GM19328 (cell line): ENCODE data around the gene DCUN1D1.

Experiments used
- ATAC-seq: cut with Tn5 transposase; IDR thresholded peaks from one replicate; pipeline ENCODE4 v1.9.1; 2021; ENCODE audit warnings: mild to moderate bottlenecking, moderate library complexity; ENCODE audit not compliant: unreplicated experiment

DCUN1D1 gene

DNA sequence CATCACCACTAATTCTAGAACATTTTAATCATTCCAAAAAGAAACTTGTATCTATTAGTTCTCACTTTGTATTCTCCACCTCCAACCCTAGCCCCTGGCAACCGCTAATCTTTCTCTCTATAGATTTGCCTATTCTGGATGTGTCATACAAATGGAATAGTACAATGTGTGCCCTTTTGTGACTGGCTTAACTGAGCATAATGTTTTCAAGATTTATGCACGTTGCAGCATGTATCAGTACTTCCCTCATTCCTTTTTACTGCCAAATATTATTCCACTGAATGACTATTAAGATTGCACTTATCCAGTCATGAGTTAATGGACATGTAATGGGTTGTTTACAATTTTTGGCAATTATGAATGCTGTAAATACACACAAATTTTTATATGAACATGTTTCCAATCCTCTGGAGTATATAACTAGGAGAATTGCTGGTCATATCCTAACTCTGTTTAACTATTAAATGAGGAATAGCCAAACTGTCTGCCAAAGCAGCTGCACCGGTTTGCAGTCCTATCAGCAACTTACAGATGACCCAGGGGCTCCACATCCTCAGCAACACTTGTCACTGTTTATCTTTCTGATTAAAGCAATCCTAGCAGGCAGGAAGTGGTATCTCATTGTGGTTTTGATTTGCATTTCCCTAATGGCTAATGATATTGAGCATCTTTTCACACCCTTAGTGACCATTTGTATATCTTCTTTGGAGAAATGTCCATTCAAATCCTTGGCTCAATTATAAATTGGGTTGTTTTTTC lies 42.9 kb downstream of the DCUN1D1 start:
- ATAC-seq, result peak; percentile 63

DNA sequence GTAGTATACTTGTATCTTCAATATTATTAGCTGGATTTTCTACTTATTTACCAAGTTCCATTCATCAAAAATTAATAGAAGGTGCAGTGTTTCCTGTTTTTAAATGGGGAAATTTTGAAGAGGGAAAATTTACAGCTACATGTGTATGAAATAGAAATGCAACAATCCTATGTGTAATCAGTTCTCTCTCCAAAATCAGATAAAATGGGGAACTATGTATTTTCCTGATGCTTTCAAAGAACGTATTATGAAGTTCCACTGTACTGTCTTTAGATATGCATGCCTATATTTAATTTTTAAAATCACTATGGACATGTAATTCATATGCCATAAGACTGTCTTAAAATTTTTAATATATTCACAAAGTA lies 43.4 kb downstream of the DCUN1D1 start:
- ATAC-seq, result no peak

DNA sequence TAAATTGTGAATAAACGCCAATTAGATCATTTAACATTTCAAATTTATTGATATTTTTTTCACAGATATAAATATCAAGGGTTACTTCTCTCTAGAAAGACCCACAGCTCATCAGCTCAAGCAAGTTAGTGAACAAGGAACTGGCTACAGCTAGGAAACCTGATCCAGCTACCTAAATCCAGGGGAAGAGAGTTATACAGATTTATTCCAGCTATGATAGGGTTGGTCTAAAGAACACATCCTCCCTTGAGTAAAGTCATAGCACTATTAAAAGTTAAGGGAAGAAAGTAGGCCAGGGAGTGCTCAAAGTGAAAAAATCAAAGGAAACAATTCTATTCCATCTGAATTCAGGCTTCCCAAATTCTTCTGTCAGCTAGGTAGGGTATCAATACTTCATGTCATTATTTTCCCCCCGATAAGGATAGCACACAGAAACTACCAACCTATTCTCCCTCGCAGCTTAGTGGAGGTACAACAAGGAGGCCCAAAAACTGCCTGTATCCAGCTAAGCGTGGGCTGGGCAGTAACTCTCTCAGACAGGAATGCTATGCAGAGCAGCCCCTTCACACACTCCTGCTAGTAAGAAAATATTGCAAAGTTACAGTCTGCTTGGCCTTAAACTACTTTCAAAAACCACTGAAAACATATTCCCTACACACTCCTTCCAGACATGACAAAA lies 44.0 kb downstream of the DCUN1D1 start:
- no peak for ATAC-seq

DNA sequence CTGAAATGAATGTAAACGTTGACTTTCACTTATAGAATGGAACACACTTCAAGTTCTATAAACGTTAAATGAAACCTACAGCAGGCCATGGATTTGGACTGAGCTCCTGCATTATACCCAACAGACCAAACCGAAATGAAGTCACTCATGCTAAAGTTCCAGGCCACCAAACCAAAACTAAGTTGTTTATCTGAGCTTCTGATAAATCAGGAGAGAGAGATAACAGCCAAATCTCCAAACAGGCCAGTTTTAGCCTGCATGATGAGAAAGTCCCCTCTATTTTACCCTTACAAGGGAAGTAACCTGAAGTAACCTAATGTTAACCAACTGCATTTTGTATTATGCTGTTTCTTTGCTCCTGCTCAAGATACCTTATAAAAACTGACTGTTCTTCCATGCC lies 44.5 kb downstream of the DCUN1D1 start:
- ATAC-seq, result no peak

DNA sequence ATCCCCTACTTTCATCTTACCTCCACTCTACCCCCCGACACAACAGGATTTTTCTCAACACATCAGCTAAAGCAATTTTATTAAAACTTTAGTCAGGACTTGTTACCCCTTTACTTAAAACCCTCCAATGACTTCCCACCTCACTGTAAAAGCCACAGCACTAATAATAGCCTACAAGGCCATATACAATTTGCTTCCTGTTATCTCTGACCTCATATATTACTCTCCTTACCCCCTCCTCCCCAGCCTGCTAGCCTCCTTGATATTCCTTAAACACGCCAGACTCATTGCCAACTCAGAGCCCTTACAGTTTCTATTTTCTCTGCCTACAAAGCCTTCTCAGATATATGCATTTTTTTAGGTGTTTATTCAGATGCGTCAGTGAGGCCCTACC lies 54.4 kb downstream of the DCUN1D1 start:
- peak; percentile 25 for ATAC-seq

DNA sequence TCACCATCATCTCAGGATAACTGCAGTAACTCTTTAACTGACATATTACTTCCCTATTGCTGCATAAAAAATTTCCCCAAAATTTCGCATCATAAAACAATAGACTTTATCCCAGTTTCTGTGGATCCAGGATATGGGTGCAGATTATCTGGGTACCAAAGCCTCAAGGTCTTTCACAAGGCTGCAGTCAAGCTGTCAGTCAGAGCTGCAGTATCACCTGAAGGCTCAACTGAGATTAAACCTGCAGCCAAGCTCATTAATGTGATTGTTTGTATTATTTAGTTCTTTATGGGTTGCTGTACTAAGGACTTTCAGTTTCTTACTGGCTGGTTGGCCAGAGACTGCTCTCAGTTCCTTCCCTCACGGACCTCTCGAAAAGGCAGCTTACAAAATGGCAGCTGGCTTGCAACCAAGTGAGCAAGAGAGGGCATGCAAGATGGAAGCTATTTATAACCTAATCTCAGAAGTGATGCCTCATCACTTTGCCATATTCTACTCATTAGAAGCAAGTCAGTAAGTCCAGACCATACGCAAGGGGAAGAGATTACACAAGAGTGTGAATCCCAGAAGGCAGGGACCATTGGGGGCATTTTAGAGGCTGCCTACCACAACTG lies 54.9 kb downstream of the DCUN1D1 start:
- peak; percentile 90 for ATAC-seq

DNA sequence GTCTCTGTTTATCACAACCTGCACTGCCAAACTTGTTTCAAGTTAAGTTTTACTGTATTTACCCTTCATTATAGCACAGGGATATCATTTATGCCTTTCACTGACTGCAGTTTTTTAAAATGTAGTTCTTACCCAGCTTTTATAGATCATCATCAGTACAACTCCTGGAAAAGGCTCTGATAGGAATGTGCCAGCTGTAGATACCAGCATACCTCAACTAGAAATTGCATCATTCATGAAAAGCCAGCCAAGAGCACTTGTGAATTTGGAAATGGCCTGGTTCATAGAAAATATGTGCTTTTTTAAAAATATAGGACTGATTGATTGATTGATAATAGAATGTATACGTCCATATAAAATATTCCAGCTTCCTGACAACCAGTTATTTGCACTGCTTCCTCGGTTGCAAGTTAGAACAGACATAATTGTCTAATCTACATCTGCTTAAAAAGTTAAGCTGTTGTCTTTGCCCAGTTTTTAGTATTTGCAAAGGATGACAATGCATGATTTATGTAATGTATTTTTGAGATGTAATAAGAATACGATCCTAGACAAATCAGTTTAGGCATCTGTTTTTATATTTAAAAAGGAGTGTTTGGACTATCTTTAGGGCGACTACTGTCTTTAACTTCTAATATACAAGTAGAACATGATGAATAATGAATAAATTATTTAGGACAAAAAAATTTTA lies 58.5 kb downstream of the DCUN1D1 start:
- no peak for ATAC-seq

DNA sequence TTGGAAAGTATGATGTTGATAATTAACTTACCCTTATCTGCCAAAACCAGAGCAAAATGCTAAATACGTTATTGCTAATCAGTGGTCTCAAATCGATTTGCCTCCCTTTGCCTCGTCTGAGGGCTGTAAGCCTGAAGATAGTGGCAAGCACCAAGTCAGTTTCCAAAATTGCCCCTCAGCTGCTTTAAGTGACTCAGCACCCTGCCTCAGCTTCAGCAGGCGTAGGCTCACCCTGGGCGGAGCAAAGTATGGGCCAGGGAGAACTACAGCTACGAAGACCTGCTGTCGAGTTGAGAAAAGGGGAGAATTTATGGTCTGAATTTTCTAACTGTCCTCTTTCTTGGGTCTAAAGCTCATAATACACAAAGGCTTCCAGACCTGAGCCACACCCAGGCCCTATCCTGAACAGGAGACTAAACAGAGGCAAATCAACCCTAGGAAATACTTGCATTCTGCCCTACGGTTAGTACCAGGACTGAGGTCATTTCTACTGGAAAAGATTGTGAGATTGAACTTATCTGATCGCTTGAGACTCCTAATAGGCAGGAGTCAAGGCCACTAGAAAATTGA lies 59.7 kb downstream of the DCUN1D1 start:
- ATAC-seq, result no peak

DNA sequence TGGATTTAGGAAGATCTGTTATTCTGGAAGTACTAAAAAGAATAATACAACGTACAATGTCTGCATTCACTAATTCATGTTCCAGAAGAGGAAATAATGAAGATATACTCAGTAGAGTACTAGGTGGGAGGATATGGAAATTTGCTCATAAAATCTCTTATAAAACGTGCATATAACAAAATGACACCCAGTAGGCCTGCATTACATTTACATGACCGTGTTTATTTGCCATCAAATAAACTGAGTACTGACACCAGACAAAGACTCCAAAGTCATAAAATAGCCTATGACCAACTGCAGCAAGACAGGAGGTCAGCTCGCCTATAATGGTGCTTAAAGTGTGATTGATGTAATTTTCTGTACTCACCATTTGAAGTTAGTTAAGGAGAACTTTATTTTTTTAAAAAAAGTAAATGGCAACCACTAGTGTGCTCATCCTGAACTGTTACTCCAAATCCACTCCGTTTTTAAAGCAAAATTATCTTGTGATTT lies 60.4 kb downstream of the DCUN1D1 start:
- no peak for ATAC-seq

DNA sequence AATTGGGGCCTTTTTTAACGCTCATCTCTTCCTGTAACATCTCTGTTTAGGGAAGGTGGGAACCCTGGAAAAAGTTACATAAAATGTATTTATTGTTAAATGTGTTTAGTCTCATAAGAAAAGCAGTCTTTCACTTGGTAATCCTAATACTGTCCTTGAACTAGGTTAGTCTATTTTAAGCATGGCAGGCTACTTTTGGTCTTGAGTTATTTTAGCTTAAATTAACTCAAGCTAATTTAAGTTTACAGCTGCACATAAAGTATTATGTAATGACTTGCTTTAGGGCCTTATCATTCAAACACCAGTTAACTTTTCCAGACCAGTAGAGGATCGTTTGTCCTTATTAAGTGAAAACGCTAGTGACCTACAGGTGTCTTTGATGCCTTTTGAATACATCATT lies 63.2 kb downstream of the DCUN1D1 start:
- ATAC-seq, result no peak

DNA sequence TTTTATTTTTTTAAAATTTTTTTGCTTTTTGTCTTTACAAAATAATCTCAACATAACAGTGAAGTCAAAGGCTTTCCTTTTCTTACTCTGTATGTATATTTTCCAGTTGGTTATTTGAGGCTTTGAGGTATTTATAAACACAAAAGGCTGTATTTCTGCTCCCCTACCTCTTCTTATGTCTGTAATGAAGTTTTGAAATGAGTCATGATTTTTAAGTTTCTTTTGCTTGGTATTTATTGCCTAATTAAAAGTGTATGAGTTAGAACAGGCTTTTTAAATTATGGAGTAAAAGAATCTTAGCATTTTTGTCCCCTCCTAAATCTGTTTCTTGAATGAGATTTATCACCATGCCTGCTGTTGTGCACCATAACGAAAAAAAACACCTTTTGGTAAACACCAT lies 66.0 kb downstream of the DCUN1D1 start:
- peak; percentile 50 for ATAC-seq

DNA sequence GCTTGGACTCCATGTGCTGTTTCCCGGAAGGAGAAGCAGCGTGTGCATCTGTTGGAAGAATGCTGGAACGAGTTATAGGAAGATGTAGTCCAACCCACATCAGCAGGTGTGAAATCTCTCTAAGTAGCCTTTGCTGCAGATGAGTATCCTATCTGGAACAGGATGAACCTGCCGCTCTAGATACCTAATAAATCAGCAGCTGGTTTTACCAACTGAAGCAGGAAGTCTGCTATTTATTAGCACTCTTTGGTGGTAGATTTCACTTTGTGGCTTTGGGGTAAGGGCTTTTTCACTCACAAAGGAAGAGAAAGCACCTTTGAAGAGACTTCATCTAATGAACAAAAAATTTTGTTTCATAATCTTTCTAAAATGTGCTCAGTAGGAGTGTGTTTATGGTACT lies 66.4 kb downstream of the DCUN1D1 start:
- peak; percentile 82 for ATAC-seq

DNA sequence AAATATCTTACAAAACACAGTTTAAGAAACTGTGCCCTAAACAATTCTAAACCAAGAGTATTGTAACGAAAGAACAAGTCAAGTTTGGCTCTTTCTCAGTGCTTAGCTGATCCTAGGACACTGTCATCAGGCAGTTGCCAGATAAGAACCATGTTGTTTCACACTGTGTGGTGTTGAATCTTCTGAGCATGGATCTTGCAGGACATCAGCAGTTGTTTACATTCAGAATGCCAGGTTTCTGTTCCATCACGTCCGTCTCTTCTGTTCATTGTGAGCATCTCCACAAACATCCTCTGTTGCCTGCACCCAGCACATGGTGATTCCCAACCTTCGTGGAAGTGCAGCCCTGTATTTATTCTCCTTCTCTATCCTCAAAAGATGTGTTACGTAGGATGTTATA lies 67.9 kb downstream of the DCUN1D1 start:
- ATAC-seq, result no peak

DNA sequence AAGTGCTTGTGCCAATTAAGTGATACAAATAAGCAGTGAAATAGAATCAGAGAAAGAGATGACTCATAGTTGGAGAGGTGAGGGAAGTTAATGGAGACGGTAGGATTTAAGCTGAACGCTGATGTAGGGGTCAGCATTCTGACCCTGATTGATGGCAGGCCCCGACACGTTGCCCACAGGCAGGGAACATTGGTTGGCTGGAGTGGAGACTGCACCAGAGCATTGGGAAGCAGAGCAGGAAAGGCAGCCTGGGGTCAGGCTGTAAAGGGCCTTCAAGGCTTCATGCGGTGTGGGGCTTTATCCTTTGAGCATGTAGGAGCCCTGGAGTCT lies 68.6 kb downstream of the DCUN1D1 start:
- ATAC-seq, result no peak

DNA sequence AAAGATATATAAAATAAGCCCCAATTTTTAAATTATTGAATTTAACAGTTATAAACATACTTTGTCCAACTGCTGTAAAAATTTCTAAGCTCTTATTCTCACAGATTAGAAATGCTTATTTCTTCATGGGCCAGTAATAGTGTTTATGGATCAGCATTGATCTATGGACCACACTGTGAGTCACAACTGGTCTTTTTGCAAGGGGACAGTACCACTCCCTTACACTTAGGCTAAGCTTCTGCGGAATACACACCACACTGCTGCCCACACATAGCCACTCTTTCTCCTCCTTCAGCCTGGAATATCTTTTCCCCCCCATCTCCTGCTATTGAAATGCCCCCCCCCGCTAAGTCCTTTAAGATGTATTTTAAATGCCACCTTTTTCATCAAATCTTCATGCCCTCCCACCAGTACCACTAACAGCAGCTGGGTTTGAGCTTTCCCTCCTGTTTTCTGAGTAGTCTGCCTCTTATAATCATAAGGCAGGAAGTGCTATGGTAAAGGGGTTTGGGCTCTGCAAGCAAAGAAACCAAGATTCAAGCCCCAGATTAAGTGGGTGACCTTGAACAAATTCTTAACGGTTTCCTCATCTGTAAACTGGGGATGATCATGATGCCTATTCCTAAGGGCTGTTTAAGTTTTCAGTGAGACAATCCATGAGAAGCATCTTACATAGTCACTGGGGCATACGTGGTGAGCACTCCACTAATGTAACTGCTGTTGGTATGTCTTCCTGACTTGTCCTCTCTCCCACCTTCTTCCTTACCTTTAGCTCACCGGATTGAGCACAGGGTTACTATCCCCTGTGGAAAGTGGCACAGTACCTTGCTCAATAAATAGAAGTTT lies 69.2 kb downstream of the DCUN1D1 start:
- no peak for ATAC-seq

DNA sequence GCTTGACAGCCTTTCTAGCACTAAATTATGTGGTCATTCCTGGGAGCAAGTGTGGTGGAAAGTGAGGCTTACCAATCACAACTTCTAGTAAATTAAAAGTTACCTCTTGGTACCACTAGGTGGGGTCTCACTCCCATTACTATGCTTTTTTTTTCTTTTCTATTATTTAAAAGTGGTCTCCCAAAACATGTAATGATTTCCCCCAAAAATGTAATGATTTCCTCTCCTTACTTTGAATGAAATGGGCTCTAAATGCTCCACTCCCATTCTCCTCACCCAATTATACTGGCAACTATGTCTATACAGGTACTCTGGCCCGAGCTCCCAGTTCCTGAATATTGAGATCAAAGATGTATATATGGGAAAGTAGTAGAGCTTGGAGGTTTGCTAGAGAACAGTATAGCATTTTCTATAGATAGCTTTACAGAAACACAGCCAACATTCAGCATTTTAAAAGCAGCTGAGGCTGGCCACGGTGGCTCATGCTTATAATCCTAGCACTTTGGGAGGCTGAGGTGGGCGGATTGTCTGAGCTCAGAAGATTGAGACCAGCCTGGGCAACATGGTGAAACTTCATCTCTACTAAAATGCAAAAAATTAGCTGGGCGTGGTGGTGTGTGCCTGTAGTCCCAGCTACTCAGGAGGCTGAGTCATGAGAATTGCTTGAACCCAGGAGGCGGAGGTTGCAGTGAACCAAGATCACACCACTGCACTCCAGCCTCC lies 70.9 kb downstream of the DCUN1D1 start:
- ATAC-seq, result no peak

DNA sequence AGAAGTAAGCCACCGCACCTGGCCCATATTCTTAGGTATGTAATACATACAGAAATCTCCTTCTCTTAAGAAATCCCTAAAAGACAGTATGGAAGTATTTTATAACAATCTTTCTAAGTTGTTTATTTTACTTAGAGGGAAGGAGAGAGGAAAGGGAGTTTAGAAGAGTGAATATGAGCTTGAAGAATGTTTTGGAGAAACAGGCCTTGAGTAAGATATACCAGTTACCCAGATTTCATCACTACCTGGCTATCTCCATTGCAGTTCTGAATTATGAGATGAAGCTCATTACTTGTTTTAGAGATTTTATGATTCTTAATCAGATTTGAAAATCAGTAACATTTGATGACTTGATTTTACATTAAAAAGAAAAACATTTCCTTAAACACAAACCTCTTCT lies 71.9 kb downstream of the DCUN1D1 start:
- no peak for ATAC-seq

DNA sequence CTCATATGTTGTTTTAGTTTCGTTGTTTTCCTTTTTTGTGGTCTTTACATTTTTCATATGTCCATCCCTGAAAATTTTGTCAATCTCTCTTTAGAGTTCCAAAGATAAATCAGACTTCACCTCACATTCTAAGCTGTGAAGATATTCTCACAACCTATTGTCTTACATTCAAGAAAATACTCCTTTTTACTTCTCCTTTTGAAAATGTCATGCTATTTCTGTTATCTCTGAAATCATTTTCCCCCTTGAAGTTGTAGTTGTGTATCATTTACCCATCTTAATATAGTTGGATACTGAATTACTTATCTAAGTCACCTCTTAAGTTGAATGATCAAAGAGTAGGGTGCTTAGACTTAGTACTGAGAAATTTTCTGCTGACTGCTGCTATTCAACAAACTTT lies 74.3 kb downstream of the DCUN1D1 start:
- no peak for ATAC-seq

DNA sequence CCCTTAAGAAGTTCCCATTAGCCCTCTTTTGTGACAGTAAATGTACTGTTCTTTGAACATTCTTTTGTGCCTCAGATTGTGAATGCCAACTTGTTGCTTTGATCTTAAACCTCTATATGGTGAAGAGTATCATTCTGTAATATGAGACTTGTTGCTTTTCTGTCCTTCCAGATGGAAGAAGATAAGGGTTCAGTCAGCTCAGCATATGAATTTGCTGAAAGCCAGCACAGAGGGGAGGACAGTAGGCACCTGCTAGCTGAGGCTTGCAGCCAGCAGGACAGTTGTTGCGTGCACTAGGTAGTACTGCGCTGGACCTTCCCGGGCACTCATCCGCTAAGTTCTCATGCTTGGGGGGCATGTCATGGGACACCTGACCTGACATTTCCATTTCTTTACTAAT lies 74.7 kb downstream of the DCUN1D1 start:
- ATAC-seq, result no peak

DNA sequence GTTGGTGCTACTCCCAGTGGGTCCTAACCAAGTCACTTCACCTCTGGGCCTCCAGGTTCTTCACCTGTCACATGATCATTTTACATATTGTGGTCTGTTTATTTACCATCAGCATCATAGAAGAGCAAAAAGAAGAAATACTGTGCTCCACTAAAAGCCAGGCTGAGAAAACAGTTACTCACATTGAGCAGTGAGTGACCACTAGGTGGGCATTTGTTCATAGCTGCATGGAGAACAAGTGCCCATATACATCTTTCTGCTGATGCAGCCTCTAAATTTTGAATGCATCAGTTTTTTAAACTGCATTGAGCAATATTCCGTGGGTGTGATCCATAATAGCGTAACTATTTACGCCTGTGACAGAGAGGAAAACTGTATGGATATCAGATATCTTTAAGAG lies 76.2 kb downstream of the DCUN1D1 start:
- ATAC-seq, result no peak
